Activated naive CD4-positive, alpha-beta T cell treated with anti-CD3 and anti-CD28 coated beads, Interleukin-2, amount 50 U/mL, for 16 hours (primary cell): ENCODE data around the gene RBM24.
"Not testable (repeated sequence)": the region's sequence is repeated elsewhere in the genome, so short reads cannot be mapped to it uniquely, and the experiment has no call there.

Experiments
- DNase-seq: peaks from one replicate; pipeline ENCODE4 v3.0.0-alpha.2; 2020

Gene RBM24

DNA sequence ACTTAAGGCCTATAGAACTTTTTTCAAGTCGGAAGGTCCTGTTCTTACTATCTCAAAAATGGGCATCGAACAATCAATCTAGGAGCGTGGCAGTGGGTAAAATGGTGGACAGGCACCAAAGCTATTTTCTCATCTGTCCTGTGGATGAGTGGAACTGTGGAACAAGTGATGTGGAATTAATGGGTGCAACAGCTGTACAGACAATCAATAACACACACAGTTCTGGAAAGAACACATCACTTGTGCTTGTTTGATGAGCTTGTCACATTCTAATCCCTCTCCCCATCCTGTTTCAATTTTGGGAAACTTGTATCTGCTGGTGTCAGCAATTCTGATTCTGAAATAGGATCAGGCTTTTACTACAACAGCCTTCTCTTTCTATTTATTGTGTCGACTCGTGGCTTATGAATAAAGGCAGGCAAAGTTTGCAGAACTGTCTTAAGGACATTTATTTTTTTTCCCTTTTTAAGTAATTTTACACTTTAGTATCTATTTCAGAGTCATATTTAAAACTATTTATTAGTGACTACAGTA, 11.5 kb downstream of the RBM24 start:
- no peak for DNase-seq

GRCh38 chr6:17293395-17293794, 12.2 kb downstream of the RBM24 start:
- no peak for DNase-seq

DNA sequence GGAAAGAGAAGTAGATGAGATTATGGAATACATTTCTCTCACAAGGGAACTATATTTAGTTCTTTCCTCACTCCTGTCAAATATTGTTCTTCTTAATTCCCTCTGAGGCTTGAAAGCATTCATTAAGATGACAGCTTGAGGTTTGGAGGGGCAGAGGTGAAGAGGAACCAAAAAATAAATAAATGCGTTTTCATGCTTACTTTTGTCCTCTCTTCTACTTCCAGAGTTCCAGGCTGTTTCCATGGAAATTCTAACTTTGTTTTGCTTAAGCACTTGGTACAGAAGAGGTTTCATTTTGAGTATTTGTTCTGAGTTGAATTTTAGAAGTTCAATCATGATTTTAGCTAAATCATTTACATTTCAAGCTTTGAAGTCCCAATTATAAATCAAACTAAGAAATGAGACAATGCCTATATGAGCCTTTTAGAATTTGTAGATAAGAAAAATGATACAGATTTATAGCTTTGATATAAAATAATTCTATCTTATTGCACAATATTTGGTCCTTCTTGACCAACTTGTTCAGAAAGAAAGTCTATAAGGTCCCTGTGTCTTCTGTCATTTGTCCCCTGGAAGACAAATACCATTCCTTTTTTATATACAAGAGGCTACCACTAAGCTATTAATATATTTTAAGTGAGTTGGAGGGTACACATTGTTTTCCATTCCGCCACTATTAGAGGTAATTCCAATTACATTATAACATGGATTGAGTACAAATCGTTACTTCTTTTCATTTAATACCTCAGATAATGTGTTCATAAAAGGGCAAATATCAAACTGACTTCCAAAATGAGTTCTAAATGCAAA, 16.3 kb downstream of the RBM24 start:
- no peak for DNase-seq

DNA sequence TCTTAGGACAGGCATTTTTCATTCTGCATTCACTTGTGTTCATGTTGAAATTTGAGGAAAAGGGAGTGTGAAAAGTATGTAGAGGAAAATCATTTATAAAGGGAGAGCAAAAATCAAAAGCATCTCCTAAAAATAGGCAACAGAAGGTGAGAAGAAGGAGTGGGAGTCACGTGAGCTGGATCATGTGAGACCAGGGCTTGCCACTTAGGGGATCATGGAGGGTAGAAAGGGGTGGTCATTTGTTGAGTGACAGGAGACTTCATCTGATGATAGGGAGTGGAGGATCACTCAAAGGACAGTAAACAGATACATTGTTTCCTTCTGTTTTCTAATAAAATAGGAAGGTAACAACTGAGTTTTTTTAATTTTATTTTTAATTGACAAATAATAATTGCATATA, 17.1 kb downstream of the RBM24 start:
- no peak for DNase-seq

DNA sequence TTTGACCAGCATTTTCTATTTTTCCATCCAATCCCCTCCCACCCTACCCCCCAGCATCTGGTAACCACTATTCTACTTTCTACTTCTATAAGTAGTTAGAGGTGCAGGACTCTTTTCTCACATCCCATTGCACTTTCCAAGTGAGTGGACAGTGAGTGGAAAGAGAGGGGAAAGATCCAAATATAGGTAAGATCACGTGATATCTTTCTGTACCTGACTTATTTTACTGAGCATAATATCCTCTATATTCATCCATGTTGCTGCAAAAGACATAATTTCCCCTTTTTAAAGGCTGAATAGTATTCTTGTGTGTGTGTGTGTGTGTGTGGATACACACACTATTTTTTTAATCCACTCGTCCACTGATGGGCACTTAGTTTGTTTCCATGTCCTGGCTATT, 18.1 kb downstream of the RBM24 start:
- no peak for DNase-seq

- DNase-seq: no peak
These were observed 18.6 kb downstream of the RBM24 start for GRCh38 chr6:17299750-17300149.

DNA sequence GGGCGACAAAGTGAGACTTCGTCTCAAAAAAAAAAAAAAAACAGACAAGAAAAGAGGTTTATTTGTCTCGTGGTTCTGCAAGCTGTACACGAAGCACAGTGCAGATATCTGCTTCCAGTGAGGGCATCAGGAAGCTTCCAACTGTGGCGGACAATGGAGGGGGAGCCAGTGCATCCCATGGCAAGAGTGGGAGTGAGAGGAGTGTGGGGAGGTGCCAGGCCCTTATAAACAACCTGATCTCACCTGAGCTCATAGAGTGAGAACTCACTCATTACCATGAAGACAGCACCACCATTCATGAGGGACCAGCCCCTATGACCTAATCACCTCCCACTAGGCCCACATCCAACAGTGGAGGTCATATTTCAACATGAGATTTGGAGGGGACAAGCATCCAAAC, 19.5 kb downstream of the RBM24 start:
- DNase-seq: no peak

DNA sequence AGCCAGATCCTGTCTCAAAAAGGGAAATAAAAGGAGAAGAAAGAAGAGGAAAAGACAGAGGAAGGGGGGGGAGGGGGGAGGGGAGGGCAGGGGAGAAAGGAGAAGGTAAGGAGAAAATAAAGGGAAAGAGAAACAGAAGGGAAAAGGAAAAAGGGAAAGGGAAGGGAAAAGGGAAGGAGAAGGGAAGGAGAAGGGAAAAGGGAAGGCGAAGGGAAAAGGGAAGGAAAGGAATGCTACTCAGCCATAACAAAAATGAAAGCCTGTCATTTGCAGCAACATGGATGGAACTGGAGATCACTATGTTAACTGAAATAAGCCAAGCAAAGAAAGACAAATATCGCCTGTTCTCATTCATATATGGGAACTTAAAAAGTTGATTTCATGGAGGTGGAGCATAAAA, 22.3 kb downstream of the RBM24 start:
- DNase-seq: no peak

DNA sequence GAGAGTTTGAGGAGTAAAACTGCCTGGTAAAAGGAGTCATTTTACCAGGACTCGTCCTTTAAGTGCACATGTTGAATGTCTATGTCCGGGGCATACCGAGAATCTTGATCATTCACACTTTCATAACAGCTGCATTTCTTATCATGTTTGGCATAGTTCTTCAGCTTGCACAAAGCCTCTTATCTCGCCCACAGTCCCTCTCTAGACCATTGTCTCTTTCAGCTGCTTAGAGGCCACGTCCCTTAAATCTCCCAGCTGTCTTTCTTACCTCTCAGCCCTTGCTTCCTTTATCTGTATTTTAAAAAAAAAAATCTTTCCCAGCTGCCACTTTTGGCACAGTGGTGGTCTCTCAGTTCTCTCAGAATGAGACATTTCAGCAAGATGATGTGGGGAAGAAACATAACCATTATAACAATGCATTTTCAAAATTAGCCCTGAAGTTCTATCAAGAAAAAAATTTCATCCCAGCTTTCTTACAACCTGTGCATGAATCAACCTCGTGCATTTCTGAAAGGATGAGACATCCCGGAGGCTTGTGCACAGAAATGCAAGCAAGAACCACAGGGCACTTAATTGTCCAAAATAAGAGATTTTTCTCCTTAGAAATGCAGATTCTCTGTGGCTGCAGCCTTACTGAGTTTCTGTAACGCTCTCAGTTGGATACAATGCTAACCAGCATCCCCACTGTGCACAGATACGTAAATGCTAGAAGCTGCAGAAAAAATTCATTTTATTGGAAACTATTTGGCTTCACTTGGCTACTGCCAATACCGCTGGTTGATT, 24.2 kb downstream of the RBM24 start:
- no peak for DNase-seq

- DNase-seq: no peak
These were observed 30.6 kb downstream of the RBM24 start for GRCh38 chr6:17311595-17312311.

DNA sequence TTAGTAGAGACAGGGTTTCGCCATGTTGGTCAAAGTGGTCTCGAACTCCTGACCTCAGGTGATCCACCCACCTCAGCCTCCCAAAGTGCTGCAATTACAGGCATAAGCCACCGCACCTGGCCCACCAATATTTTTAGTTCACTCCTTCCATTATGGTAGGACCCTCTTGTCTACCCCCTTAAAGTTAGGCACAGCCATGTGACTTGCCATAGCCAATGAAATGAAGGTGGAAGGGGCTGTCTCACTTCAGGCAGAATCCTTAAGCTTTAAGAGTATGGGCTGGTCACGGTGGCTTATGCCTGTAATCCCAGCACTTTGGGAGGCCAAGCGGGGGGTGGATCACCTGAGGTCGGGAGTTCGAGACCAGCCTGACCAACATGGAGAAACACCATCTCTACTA, 32.1 kb downstream of the RBM24 start:
- DNase-seq: not testable (repeated sequence)

DNA sequence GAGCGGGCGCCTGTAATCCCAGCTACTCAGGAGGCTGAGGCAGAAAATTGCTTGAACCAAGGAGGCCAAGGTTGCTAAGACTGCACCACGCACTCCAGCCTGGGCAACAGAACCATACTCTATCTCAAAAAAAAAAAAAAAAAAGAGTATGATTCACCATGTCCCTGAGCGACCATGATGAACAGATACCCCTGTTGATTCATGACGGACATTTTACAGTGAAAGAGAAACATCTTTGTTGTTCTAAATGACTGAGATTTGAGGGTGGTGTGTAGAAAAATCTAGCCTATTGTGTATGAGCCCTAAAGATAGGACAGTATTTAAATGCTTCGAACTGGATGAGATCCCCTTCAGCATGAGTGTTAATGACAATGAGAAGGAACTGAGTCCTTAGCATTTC, 32.8 kb downstream of the RBM24 start:
- no peak for DNase-seq

GRCh38 chr6:17315262-17315661, 34.1 kb downstream of the RBM24 start:
- DNase-seq: no peak

DNA sequence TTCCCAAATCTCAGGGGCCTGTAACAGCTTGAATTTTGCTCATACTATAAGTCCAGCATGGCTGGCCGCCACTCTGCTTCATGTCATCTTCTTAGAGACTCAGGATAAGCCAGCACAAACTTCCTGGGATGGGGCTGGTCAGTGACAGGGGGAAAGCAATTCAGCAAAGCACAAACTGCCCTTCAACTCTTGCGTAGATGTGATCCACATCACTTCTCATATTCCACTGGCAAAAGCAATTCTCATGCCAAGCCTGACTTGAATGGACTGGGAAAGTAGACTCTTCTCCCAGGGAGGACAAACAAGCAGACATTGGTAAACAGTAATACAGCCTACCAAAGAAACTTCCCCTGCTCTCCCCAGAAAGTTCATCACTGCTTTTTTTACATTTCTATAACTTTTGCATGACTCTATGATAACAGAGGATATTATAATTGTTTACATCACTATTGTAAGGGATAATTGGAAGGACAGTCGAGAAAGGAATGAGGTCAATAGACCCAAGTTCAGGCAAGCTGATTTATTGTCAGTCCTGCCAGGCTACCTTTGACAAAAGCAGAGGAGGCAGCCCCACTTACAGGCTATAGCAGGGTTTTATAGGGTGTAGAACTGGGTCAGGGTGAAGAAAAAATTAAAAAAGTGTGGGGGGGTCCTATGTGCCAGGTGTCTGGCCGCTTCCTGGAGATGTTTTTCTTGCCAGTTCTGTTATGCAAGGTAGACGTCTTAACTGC, 37.4 kb downstream of the RBM24 start:
- no peak for DNase-seq

DNA sequence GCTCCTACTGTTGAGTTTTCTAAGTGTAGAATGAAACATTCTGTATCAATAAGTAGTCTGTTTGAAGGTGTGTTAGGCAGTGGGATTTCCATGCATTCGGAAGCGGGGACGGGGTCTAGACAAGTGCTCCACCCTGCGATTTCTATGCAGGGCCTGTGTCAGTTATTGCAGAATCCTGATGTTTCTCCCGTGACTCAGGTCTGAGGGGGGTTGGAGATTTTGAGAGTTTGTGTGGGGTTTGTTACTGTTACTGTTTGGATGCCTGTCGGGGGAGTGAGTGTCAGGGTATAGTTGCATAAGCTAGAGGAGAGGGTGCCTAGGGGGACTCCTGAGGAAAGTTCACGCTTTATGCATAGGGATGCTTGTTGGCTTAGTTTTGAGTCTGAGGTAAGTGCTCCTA, 39.1 kb downstream of the RBM24 start:
- not testable (repeated sequence) for DNase-seq

DNA sequence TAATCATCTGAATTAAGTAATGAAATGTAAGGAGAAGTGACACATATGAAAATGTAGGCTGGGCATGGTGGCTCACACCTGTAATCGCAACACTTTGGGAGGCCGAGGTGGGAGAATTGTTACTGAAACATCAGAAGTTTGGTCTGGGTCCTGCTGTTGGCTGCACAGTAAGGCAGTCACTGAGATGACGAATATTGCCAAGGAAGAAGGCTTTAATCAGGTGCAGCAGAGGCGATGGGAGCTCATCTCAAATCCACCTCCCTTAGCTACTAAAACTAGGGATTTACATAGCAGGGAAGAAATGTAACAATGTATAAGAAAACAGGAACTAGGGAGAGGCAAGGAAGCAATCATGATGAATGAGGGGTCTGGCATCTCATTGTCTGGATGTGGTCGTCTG, 50.1 kb downstream of the RBM24 start:
- no peak for DNase-seq

- no peak for DNase-seq
These were observed 53.1 kb downstream of the RBM24 start for GRCh38 chr6:17334265-17334664.

DNA sequence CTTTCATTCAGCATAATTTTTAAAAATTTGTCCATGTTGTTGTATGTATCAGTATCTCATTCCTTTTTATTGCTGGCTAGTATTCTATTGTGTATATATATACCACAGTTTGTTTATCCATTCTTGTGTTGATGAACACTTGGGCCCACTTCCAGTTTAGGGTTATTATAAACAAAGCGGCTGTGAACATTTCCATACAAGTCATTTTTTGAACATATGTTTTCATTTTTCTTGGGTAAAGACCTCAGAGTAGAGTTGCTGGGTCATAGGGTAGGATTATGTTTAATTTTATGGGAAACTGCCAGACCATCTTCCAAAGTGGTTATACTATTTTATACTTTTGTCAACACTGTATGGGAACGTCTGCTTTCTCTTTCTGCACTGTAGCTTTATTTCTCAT, 55.3 kb downstream of the RBM24 start:
- DNase-seq: no peak

GRCh38 chr6:17339308-17339670, 58.1 kb downstream of the RBM24 start:
- DNase-seq: no peak

DNA sequence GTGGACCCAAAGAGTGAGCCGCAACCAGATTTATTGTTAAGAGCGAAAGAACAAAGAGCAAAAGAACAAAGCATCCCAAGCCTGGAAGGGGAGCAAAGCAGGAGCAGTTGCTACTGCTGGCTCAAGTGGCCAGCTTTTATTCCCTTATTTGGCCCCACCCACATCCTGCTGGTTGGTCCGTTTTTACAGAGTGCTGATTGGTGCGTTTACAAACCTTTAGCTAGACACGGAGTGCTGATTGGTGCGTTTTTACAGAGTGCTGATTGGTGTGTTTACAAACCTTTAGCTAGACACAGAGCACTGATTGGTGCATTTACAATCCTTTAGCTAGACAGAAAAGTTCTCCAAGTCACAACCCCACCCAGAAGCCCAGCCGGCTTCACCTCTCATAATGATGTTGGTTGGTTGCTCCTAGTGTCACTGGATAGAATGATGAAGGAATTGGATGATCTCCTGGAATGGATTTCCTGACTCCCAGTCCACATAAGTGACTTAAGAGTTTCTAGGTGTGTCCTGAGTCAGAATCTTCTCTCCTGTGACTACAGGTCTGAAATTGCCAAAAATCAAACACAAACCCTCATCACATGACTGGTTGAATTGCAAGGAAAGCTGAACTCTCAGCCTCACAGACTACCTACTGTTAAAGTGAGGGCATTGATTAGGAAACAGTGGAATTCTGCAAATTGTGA, 60.1 kb downstream of the RBM24 start:
- no peak for DNase-seq

DNA sequence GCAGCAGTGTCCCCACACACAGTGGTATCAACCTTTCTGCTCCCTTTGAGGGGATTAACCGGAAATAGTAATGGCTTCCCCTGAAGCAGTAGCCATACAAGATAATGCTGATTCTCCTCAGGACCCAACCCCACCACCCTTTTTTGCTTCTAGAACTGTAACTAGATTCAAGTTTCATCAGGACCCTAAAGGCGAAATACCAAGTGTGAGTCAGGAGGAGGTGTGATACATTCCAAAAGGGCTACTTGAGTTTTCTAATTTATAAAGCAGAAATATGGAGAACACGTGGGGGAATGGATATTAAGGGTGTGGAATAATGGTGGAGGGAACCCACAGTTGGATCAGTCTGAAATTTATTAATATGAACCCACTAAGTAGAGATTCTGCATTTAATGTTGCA, 60.7 kb downstream of the RBM24 start:
- DNase-seq: no peak

DNA sequence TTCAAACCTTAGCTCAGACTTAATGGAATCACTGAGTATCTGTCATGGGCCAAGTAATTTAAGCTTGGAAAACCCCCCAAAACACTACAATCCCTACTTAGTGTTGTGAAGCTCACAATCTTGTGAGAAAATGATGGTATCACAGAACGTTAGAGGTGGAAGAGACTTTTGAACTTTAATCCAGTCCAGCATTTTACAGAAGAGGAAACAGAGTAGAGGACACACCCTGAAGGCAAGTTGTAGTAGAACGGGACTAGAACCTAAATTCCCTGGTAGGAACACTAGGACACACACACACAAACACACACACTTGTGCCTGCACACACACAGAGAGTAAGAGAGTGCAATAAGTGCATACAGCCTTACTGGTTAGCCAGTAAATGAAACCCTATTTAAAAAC, 62.1 kb downstream of the RBM24 start:
- no peak for DNase-seq
